Prostate gland (tissue), 2 donors: Measurements from ENCODE around the gene SPATA31E1.
"Not testable (repeated sequence)": the region's sequence is repeated elsewhere in the genome, so short reads cannot be mapped to it uniquely, and the experiment has no call there.

Experiments
- POLR2AphosphoS5 ChIP-seq: sonication (generic); formaldehyde crosslinking; IDR thresholded peaks from one replicate; pipeline ENCODE4 v1.6.1; 2017; ENCODE audit warnings: antibody characterized with exemption
- TF ChIP-seq, protein P1 (sequence below), 4 experiments: fragments of 200-600 bp in 2 of 4; fragments of 450-650 bp in 2 of 4; sonication (generic) in 2 of 4; IDR thresholded peaks; 1 replicate in 3 of 4; 2 replicates in 1 of 4; pipeline ENCODE4 v1.5.1; 2016 to 2019; ENCODE audit warnings: antibody characterized with exemption in 4 of 4, mild to moderate bottlenecking in 2 of 4, moderate library complexity in 2 of 4

DNA sequence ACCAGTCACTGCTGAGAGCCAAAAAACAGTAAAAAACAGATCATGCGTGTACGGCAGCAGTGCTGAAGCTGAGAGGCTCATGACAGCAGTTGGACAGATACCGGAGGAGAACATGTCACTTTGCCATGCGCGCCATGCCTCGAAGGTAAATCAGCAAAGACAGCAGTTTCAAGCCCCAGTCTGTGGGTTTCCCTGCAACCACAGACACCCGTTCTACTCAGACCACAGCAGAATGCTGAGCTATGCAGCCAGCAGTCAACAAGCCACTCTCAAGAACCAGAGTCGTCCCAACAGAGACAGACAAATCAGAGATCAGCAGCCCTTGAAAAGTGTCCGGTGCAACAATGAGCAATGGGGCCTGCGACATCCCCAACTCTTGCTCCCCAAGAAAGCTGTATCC, 40.3 kb downstream of the SPATA31E1 start:
- TF ChIP-seq, protein P1, sequence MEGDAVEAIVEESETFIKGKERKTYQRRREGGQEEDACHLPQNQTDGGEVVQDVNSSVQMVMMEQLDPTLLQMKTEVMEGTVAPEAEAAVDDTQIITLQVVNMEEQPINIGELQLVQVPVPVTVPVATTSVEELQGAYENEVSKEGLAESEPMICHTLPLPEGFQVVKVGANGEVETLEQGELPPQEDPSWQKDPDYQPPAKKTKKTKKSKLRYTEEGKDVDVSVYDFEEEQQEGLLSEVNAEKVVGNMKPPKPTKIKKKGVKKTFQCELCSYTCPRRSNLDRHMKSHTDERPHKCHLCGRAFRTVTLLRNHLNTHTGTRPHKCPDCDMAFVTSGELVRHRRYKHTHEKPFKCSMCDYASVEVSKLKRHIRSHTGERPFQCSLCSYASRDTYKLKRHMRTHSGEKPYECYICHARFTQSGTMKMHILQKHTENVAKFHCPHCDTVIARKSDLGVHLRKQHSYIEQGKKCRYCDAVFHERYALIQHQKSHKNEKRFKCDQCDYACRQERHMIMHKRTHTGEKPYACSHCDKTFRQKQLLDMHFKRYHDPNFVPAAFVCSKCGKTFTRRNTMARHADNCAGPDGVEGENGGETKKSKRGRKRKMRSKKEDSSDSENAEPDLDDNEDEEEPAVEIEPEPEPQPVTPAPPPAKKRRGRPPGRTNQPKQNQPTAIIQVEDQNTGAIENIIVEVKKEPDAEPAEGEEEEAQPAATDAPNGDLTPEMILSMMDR (IDR thresholded peaks at IDR 0.05), result not testable (repeated sequence)
- not testable (repeated sequence) for TF ChIP-seq POLR2AphosphoS5
